IPS-18c (cell line): Measurements from ENCODE around the gene IFT25.
"Not testable (repeated sequence)": the region's sequence is repeated elsewhere in the genome, so short reads cannot be mapped to it uniquely, and the experiment has no call there.

Experiments used
- H3K4me3 ChIP-seq: 2 replicates; pipeline ENCODE4 v1.7.0; 2013; ENCODE audit warnings: low read depth, mild to moderate bottlenecking, low read length, moderate library complexity; ENCODE audit not compliant: insufficient read depth
- H3K9me3 ChIP-seq: one replicate; pipeline ENCODE4 v1.6.1; 2013; ENCODE audit warnings: mild to moderate bottlenecking, low read length, moderate library complexity; ENCODE audit not compliant: control insufficient read depth, insufficient read depth

Gene IFT25

DNA sequence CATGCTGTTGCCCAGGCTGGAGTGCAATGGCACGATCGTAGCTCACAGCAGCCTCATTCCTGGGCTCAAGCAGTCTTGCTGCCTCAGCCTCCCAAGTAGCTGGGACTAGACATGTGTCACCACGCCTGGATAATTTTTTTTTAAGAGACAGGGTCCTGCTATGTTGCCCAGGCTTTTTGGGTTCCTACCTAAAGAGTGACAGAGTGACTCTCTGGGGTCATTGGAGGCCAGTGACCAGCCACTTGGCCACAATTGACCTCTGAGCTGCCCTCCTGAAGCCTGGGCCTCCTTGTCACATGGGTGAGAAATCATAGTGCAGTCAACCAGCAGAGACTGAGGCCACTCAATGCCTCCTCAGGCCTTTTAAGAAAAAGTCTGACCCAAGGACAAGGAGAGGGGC is 45.8 kb downstream of the IFT25 start:
- Histone ChIP-seq H3K9me3 (no peaks in the 10 kb centered on the region), H3K4me3 (no peak overlapping the region)

DNA sequence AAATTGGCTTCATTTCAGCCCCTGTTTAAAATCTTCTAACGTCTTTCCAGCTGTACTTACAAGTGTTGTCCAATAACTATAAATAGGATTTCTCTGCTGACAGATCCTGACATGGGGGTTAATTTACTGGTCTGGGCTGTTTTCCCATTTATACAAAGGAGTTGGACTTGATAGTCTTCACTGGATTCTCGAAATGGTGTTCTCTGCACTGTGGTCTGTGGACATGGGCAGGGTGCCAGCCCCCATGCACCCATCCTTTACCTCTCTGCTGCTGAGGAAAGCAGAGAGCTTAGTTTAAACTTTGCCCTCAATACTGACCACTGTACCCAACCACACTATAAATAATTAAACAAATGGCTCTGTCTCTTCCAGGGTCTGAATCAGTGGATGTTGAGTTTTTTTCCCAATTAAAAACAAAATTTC is 46.3 kb downstream of the IFT25 start:
- Histone ChIP-seq H3K4me3 (no peak overlapping the region), H3K9me3 (no peaks in the 10 kb centered on the region)

DNA sequence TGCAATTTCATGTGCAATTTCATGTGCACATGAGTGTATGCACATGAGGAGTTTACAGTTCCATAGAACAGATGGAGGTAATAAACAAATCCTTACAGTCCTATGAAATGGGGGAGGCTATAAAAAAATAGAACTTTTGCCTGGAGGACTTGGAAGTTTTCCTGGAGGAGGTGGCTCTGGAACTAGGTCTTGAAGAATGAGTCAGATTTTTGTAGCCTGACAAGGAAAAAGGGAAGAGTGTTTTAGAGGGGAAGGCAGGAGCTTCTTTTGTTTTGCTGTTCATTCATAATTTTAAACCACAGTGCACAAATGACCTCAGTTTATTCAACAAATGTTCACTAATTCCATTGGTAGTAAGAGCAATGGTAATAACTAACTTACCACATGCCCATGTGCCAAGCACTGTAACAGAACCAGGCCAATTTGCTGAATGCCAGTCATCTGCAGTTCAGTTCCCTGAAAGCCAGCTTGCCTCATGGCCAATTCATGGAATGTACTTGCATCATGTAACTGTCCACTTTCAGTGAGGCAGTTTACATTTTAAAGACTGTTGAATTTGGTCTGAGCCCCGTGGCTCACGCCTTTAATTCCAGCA is 48.8 kb downstream of the IFT25 start:
- no peaks in the 10 kb centered on the region for H3K9me3 ChIP-seq
- H3K4me3 ChIP-seq = no peak overlapping the region

DNA sequence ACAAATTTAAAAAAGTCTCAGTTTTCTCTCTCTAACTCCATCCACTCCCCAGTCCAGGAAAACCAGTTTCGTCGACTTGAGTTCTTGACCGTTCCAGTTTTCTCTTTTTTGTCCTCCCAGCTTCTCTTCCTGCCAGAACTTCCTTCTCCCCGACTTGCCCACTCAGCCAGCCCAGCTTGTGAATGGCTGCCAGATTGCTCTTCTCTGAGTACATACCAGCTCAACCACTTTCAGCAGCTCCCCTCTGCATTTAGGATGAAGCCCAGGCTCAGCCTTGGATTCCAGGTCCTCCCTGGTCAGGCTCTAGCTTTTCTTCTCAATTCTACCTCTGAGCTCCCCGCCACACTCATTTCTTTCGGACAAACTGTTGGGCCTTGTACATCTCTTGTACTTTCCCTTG is 50.1 kb downstream of the IFT25 start:
- H3K9me3 ChIP-seq = no peaks in the 10 kb centered on the region
- H3K4me3 ChIP-seq = no peak overlapping the region

DNA sequence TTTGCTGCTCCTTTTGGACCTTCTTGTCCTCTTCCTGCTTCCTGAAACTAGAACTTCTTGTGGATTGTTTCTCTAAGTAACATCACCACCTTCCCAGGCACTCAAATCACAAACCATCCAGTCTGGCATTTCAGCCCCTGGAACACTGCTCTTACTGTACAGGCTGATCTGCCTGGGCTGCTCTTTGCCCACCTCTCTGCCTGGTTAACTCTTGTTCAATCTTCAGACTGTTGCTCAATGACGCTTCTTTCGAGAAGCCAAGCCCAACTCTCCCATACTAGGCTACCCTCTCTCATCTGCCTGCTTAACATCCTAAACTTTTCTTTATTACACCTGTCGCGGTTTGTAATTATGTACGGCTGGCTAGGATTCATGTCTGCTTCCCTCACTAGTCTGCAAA is 50.9 kb downstream of the IFT25 start:
- Histone ChIP-seq H3K4me3 (no peak overlapping the region), H3K9me3 (no peaks in the 10 kb centered on the region)

DNA sequence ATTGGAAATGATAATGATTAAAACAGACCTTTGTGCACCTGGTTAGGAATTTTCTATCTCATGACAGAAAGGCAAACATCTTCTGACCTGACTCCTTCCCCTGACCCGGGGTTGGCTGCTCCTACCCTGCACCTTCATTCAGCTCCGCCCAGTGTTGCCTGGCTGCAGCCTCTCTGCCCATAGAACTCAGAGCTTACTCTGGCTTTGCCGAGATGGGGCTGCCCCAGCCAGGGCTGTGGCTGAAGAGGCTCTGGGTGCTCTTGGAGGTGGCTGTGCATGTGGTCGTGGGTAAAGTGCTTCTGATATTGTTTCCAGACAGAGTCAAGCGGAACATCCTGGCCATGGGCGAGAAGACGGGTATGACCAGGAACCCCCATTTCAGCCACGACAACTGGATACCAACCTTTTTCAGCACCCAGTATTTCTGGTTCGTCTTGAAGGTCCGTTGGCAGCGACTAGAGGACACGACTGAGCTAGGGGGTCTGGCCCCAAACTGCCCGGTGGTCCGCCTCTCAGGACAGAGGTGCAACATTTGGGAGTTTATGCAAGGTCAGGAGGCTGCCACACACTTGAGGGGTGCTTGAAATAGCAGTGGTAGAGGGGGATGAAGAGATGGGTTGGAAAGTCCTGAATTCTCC is 51.4 kb downstream of the IFT25 start, which contains the start of gene DIO1:
Gene DIO1 (plus strand): TSS at position 189 of the 638 bp plus-strand sequence. CDS start 24 bp downstream, at position 213.
- Histone ChIP-seq H3K4me3 (no peak within 1 kb of the TSS), H3K9me3 (no peaks in the 10 kb centered on the region)

DNA sequence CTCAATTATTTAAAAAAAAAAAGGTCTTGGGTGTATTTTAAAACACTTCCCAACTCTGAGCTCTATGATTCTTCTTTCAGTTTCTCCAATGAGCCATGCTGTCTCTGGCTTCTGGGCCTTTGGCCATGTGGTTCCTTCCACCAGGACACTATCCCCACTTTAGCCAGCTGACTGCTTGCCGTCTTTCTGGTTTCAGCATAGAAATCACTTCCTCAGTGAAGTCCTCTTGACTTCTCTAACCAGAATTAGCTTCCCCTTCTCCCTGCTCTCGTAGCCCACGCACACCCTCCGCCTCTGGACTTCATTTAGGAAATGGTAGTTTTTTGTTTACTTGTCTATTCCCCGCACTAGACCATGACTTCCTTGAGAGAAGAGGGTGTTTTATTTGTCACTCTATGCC is 52.6 kb downstream of the IFT25 start:
- no peak overlapping the region for H3K4me3 ChIP-seq
- no peaks in the 10 kb centered on the region for H3K9me3 ChIP-seq

DNA sequence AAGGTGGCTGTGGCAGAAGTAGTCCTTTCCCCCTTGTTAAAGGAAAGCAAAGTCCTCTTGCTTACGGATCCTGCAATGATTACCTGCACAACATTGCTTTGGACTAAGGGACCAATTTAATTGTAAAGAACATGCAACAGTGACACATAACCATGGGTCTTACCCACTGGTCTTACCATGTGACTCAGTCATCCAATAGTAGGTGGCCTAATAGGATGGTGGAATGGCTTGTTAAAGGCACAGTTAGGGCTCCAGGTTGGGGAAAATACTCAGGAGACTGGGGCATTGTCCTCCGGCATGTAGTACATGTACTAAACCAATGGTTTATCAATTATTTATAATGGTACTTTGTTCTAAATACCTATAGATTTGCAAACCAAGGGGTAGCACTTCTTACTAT is 53.8 kb downstream of the IFT25 start:
- no peak overlapping the region for H3K4me3 ChIP-seq
- H3K9me3 ChIP-seq = no peaks in the 10 kb centered on the region

DNA sequence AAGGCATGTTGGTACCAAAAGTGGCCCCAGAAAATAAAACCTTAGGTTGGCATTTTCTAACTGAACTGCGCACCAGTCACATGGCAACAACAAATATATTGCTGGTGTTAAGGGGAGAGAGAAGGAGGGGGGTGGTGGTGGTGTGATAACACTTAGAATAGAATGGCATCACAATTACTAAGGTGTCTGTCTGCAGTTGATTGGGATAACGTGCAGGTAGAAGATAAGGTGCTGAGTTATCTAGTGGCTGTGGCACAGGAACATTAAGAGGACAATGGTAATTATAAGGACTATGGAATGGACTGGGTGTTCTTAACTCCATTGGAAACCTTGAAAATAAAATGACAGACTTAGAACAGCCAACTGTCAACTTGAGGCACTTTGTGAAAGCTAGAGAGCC is 54.5 kb downstream of the IFT25 start:
- Histone ChIP-seq H3K4me3 (no peak overlapping the region), H3K9me3 (no peaks in the 10 kb centered on the region)

DNA sequence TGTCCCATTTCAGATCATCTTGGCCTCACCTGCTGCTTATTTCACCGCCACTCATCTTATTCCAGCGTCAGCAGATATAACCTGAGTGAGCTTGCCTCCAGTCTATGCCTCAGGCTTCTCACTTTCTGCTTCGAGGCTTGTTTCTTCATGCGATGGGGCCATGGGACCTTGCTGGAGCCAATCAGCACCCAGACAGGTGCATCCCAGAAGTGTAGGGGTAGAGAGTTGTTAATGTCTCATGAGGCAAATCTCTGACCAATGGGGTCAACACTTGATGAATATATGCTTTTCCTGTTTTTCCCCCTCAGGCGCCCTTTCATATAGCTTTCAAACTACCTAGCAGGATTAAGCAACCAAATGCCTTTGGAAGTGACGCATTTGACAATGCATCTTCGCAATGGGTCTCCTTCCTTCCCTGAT is 55.0 kb downstream of the IFT25 start:
- no peak overlapping the region for H3K4me3 ChIP-seq
- no peaks in the 10 kb centered on the region for H3K9me3 ChIP-seq

DNA sequence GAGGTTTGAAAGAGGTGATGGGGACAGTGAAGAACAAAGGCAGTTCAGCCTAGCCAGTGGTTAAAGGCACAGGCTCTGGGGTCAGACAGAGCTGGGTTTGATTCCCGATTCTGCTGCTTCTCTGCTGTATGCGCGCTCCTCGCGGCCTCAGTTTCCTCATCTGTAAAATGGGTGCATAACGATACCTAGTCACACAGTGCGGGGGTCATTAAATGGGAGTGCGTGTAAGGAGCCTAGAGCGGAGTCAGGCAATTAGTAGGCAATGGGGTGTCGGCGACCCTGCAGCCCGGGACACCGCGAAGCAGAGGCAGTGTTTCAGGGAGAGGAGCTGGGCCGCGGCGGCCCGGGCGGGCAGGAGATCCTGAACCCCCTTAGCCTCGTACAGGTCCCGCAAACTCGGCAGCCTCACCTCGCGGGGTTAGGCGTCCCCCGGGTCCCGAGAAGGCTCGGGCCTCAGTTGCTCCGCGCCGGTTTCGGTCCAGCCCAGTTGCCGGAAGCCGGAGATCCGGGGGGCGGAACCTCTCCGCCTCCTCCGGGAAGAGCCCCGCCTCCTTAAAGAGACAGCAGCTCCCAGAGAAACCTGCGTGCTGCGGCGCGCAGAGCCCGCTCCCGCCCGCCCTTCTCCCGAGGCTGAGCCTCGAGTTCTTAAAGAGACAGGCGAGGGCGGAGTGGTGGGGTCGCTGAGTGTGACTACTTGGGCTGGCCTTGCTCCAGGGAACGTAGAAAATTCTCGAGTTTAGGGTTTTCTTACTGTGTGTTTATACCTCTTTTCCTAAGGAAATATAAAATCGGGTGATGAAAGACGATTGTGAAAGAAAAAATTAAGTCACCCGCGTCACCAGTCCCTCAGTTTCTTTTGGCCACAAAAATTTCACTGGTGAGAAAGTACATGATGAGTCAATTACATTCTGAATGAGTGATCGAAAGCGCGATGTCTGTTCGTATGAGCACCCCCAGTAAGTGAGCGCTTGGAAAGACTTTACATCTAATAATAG is 55.9 kb downstream of the IFT25 start, which contains the start of gene YIPF1:
Gene YIPF1 (minus strand): TSS at position 494 of the 995 bp plus-strand sequence. CDS start 860 bp downstream, outside the sequence.
- Histone ChIP-seq H3K9me3 (no peaks in the 10 kb centered on the region), H3K4me3 (peak within 1 kb of the TSS; percentile 96)

DNA sequence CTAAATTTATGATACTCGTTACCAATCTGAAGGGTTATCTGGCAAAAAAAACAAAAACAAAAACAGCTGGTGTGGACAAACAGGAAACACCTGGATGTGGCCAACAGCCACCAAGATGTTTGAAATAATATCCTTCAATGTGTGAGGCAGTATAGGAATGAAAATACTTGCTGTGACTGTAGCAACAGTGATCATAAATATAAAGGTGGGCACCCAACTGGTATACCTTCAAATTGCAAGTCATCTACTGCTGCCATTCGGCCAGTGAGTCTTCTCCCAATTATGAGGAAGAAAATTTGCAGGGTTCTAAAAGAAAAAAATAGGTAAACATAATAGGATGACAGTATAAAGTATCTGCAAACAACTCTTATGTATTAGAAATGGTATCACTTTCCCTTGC is 56.8 kb downstream of the IFT25 start:
- 0 out of 2 replicates have a peak overlapping the region, but pooled peaks have one; percentile 96 for H3K4me3 ChIP-seq

DNA sequence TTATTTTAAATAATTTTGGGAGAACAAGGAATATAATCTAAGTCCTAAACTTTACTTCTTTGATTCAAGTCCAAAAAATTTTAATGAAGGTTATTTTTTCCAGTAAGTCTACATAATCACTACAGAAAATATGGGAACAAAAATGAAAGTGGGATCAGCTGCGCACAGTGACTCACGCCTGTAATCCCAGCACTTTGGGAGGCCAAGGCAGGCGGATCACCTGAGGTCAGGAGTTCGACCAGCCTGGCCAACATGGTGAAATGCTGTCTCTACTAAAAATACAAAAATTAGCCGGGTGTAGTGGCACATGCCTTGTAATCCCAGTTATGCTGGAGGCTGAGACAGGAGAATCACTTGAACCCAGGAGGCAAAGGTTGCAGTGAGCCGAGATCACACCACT is 61.9 kb downstream of the IFT25 start:
- not testable (repeated sequence) for H3K4me3 ChIP-seq, H3K9me3 ChIP-seq

More for the DNA sequence above, 56.8 kb downstream of the IFT25 start:
- no peaks in the 10 kb centered on the region for H3K9me3 ChIP-seq

DNA sequence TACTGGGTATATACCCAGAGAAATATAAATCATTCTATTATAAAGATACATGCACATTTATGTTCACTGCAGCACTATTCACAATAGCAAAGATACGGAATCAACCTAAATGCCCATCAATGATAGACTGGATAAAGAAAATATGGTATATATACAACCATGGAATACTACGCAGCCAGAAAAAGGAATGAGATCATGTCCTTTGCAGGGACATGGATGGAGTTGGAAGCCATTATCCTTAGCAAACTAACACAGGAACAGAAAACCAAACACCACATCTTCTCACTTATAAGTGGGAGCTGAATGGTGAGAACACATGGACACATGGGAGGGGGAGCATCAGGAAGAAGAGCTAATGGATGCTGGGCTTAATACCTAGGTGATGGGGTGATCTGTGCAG is 63.6 kb downstream of the IFT25 start:
- H3K9me3 ChIP-seq = not testable (repeated sequence)

DNA sequence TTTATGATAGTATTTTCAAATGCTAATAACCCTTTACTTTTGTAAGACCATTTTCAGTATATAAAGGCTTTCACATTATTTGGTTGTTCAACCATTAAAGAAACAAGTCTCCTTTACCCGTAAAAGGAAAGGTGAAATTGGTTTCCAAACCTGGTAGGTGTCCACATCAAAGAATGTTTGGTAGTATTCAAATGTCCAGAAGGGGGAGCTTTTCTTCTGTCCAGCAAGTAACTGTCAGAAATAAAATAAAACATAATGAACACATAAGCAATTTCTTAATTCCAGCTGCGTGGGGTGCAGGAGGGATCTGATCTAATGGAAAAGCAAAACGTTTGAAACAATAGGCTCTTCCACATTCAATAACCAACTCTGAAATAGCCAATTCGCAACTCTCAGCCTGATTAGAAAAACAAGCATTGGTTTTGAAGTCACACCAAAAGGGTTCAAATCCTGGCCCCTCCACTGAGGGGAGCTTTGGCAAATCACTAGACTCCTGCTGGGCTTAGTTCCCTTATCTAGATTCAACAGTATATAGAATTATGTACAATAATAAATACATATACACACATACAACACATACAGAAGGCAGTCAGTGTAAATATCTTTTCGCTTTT is 66.9 kb downstream of the IFT25 start:
- Histone ChIP-seq H3K9me3 (no peaks in the 10 kb centered on the region), H3K4me3 (no peak overlapping the region)

More for the DNA sequence above, 63.6 kb downstream of the IFT25 start:
- not testable (repeated sequence) for H3K4me3 ChIP-seq

DNA sequence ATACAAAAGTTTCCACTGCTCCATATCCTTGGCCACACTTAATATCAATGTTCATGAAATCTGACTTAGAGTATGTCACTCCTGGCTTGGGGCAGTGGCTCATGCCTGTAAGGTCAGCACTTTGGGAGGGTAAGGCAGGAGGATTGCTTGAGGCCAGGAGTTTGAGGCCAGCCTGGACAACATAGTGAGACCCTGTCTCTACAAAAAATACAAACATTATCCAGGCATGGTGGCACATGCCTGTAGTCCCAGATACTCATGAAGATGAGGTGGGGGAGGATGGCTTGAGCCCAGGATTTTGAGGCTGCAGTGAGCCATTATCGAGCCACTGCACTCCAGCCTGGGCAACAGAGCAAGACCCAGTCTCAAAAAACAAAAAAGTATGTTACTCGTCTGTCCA is 70.3 kb downstream of the IFT25 start:
- H3K9me3 ChIP-seq, H3K4me3 ChIP-seq: not testable (repeated sequence)

DNA sequence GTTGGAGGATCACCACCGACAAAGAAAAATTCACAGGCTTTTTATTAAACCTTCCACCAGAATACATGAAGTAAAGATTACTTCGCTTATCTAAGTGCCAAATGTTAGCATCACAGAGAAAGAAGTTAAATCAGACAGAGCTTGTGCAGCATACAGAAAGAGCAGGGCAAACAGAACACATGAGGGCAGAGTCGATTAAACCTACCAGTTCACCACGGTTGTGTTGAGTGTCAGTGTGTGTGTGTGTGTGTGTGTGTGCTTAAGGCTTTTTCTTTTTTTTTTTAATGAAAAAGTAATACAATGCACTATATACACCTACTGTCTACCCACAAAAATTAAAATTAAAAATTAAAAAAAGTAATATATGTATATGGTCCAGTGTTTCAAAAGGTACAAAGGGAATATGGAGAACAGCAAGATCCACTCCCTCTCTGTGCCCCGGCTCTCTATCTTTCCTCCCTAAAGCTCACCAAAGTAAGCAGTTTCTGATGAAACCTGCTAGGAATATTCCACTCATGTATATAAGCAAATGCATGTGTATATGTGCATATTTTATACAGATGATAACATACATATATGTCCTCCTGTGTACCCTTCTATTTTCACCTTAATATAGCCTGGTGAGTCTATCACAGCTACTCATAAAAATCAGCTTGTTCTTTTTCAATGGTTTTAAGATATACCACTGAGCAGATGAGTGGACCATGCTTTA is 73.6 kb downstream of the IFT25 start:
- Histone ChIP-seq H3K9me3 (no peaks in the 10 kb centered on the region), H3K4me3 (no peak overlapping the region)
